ENCODE measurements around the gene TRIM51. TPM values are rescaled to one million over a fixed set of nuclear protein-coding genes. Genes with fewer than 3 reads are reported as not detected.

Gene TRIM51
- total and polyA plus RNA-seq, 2 of the 4 experiments (the other 2 are of a cell fraction), result not detected

- Histone ChIP-seq H2AK5ac (ENCODE audit: low read depth, low read length) (no peak within 1 kb of the TSS), H2AFZ (replicated peaks; ENCODE audit: low read length, poor library complexity) (no peak within 1 kb of the TSS), H3K56ac (ENCODE audit: extremely low read depth, insufficient read depth, low read length) (no peak within 1 kb of the TSS), H2BK120ac (ENCODE audit: low read depth, low read length) (no peak within 1 kb of the TSS), H3K23ac (ENCODE audit: low read depth, low read length) (no peak within 1 kb of the TSS), H3K27ac (ENCODE audit: insufficient read depth, low read length) (no peak within 1 kb of the TSS), H3K9me1 (ENCODE audit: insufficient read depth, low read length) (no peaks in the 10 kb centered on the region), H4K91ac (ENCODE audit: insufficient read depth, low read depth, low read length) (no peak within 1 kb of the TSS), H3K4ac (ENCODE audit: low read depth, low read length) (no peak within 1 kb of the TSS), H3K4me3 (ENCODE audit: insufficient read depth, low read depth, low read length) (no peak within 1 kb of the TSS), H3K36me3 (ENCODE audit: control insufficient read depth, insufficient read depth, low read length) (no peaks in the 10 kb centered on the region), H3K4me1 (ENCODE audit: control insufficient read depth, insufficient read depth, low read length) (no peaks in the 10 kb centered on the region), H2BK15ac (ENCODE audit: low read depth, low read length) (no peak within 1 kb of the TSS), H2BK5ac (ENCODE audit: low read depth, low read length, poor library complexity, severe bottlenecking) (no peak within 1 kb of the TSS), H4K8ac (ENCODE audit: low read depth in 2 of 2, low read length in 2 of 2) (no peak within 1 kb of the TSS), H2BK20ac (ENCODE audit: low read depth, low read length) (no peak within 1 kb of the TSS), H3K79me1 (ENCODE audit: low read depth in 1 of 2, low read length in 2 of 2) (no peaks in the 10 kb centered on the region), H3K4me2 (ENCODE audit: low read depth, low read length) (no peak within 1 kb of the TSS), H3K18ac (ENCODE audit: low read depth, low read length) (no peak within 1 kb of the TSS), H4K5ac (ENCODE audit: low read depth, low read length) (no peak within 1 kb of the TSS), H3K9me3 (ENCODE audit: control insufficient read depth, insufficient read depth, low read length) (peaks cover 2% of the 10 kb centered on the region; the same call in 1 of the 2 replicates), H4K20me1 (ENCODE audit: insufficient read depth, low read length) (no peaks in the 10 kb centered on the region), H3K27me3 (ENCODE audit: control insufficient read depth, insufficient read depth, low read length) (no peaks in the 10 kb centered on the region), H3K14ac (replicated peaks; ENCODE audit: low read depth, low read length) (no peak within 1 kb of the TSS), H3K9ac (ENCODE audit: low read depth, low read length) (no peak within 1 kb of the TSS), H2AK9ac (replicated peaks; ENCODE audit: low read depth, low read length, poor library complexity) (no peak within 1 kb of the TSS)
- in situ Hi-C loops (cut with MboI; ENCODE audit: low sequenced_read_pairs) (no loop called here), intact Hi-C loops (cut with micrococcal nuclease) (no loop called here), dilution Hi-C loops (cut with HindIII; ENCODE audit: low sequenced_read_pairs, unreplicated experiment) (no loop called here)
- ChIA-PET CTCF (no interaction called here), POLR2A (ENCODE audit: unreplicated experiment) (no interaction called here)
- no peak for ATAC-seq (ENCODE audit: low read depth)
- no peak for DNase-seq
- TF ChIP-seq CHD1 (IDR thresholded peaks at IDR 0.05; ENCODE audit: low read depth, low read length), result no peak
- TF ChIP-seq MAZ (IDR thresholded peaks at IDR 0.05; ENCODE audit: borderline replicate concordance, low read depth, low read length), result no peak
- TF ChIP-seq FOS (IDR thresholded peaks at IDR 0.05; ENCODE audit: low read depth, low read length), result no peak
- TF ChIP-seq, protein P1, sequence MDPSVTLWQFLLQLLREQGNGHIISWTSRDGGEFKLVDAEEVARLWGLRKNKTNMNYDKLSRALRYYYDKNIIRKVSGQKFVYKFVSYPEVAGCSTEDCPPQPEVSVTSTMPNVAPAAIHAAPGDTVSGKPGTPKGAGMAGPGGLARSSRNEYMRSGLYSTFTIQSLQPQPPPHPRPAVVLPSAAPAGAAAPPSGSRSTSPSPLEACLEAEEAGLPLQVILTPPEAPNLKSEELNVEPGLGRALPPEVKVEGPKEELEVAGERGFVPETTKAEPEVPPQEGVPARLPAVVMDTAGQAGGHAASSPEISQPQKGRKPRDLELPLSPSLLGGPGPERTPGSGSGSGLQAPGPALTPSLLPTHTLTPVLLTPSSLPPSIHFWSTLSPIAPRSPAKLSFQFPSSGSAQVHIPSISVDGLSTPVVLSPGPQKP (IDR thresholded peaks at IDR 0.05; ENCODE audit: borderline replicate concordance, low read depth, low read length), result no peak
- TF ChIP-seq, protein P2, sequence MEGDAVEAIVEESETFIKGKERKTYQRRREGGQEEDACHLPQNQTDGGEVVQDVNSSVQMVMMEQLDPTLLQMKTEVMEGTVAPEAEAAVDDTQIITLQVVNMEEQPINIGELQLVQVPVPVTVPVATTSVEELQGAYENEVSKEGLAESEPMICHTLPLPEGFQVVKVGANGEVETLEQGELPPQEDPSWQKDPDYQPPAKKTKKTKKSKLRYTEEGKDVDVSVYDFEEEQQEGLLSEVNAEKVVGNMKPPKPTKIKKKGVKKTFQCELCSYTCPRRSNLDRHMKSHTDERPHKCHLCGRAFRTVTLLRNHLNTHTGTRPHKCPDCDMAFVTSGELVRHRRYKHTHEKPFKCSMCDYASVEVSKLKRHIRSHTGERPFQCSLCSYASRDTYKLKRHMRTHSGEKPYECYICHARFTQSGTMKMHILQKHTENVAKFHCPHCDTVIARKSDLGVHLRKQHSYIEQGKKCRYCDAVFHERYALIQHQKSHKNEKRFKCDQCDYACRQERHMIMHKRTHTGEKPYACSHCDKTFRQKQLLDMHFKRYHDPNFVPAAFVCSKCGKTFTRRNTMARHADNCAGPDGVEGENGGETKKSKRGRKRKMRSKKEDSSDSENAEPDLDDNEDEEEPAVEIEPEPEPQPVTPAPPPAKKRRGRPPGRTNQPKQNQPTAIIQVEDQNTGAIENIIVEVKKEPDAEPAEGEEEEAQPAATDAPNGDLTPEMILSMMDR (conservative IDR thresholded peaks at IDR 0.05; ENCODE audit: low read depth, low read length), result no peak
- TF ChIP-seq, protein P3, sequence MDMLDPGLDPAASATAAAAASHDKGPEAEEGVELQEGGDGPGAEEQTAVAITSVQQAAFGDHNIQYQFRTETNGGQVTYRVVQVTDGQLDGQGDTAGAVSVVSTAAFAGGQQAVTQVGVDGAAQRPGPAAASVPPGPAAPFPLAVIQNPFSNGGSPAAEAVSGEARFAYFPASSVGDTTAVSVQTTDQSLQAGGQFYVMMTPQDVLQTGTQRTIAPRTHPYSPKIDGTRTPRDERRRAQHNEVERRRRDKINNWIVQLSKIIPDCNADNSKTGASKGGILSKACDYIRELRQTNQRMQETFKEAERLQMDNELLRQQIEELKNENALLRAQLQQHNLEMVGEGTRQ (IDR thresholded peaks at IDR 0.05; ENCODE audit: low read depth, low read length), result no peak
- TF ChIP-seq BHLHE40 (IDR thresholded peaks at IDR 0.05; ENCODE audit: low read depth, low read length), result no peak
- TF ChIP-seq SMC3 (IDR thresholded peaks at IDR 0.05; ENCODE audit: low read depth, low read length), result no peak
- TF ChIP-seq CEBPB (IDR thresholded peaks at IDR 0.05; ENCODE audit: low read depth, low read length), result no peak
- TF ChIP-seq RCOR1 (IDR thresholded peaks at IDR 0.05; ENCODE audit: insufficient replicate concordance, low read length), result no peak
- no peak for TF ChIP-seq MXI1 (IDR thresholded peaks at IDR 0.05; ENCODE audit: borderline replicate concordance, low read depth, low read length)
- TF ChIP-seq NFE2L2 (IDR thresholded peaks at IDR 0.05; ENCODE audit: low read depth, low read length), result no peak
- TF ChIP-seq POLR2A (IDR thresholded peaks at IDR 0.05; ENCODE audit: low read depth, low read length), result no peak
- TF ChIP-seq RFX5 (IDR thresholded peaks at IDR 0.05; ENCODE audit: low read depth, low read length), result no peak
- no peak for TF ChIP-seq MAFK (IDR thresholded peaks at IDR 0.05; ENCODE audit: low read depth, low read length)
- TF ChIP-seq RAD21 (IDR thresholded peaks at IDR 0.05; ENCODE audit: low read length), result no peak
- BruUV-seq (replicated peaks), result no TSS peak
- WGBS, 2 experiments (ENCODE audit: extremely low coverage in 2 of 2, insufficient read length in 1 of 2), result no CpG with 5 or more reads among the region's 1 CpG
Observed at GRCh38 chr11:55914482-55914881, 31.4 kb downstream of the TRIM51 start, which contains the start of gene OR5W2. OR5W2 (minus strand) TSS chr11:55914582; CDS start chr11:55914582, 0 bp downstream.
